Right lobe of liver (tissue), 4 donors: ENCODE results near the gene NUAK1.

Experiments used
- CTCF ChIP-seq, 4 donors: fragments of 200-600 bp in 3 of 4; fragments of 450-650 bp in 1 of 4; IDR thresholded peaks; one replicate each; pipeline versions ENCODE4 v1.5.1 to v1.8.0; 2016 to 2022; ENCODE audit warnings: antibody characterized with exemption in 4 of 4, mild to moderate bottlenecking in 2 of 4
- POLR2A ChIP-seq: fragments of 450-650 bp; IDR thresholded peaks from one replicate; pipeline ENCODE4 v1.6.1; 2017; ENCODE audit warnings: antibody characterized with exemption, mild to moderate bottlenecking
- donor health status: DM: no; HTN: no; CAD: no.
- donor health status: DM: no; HTN: no; CAD: no.
- donor health status: DM: no; HTN: yes; CAD: no.

- no peak for TF ChIP-seq CTCF (IDR thresholded peaks at IDR 0.05)
- TF ChIP-seq POLR2A = no peak
Measured at GRCh38 chr12:106120519-106121105, 18.1 kb downstream of the NUAK1 start.
